HEK293 (cell line): ENCODE data around the gene LYST.

ENCODE experiments used
- CTCF ChIP-seq: fragments of 450-650 bp; formaldehyde crosslinking; IDR thresholded peaks from 2 replicates; pipeline ENCODE4 v1.5.1; 2016; ENCODE audit warnings: missing biosample characterization, missing genetic modification characterization
- MYNN ChIP-seq: fragments of 450-650 bp; formaldehyde crosslinking; IDR thresholded peaks from 2 replicates; pipeline ENCODE4 v1.5.1; 2016; ENCODE audit warnings: missing biosample characterization, missing genetic modification characterization, borderline replicate concordance
- ZNF223 ChIP-seq: fragments of 450-650 bp; formaldehyde crosslinking; IDR thresholded peaks from 2 replicates; pipeline ENCODE4 v1.5.1; 2016; ENCODE audit warnings: missing biosample characterization, missing genetic modification characterization
- ZNF521 ChIP-seq: fragments of 450-650 bp; formaldehyde crosslinking; IDR thresholded peaks from 2 replicates; pipeline ENCODE4 v1.5.1; 2017; ENCODE audit warnings: missing biosample characterization, mild to moderate bottlenecking, missing genetic modification characterization
- ZSCAN16 ChIP-seq: fragments of 450-650 bp; formaldehyde crosslinking; IDR thresholded peaks from 2 replicates; pipeline ENCODE4 v1.5.1; 2016; ENCODE audit warnings: missing biosample characterization, missing genetic modification characterization

- no peak for TF ChIP-seq CTCF
- TF ChIP-seq ZNF223 = no peak
- no peak for TF ChIP-seq ZNF521 (tag by site-specific recombination)
- TF ChIP-seq MYNN (tag by site-specific recombination) = no peak
- TF ChIP-seq ZSCAN16 (tag by site-specific recombination) = no peak
These were observed 187.1 kb downstream of the LYST start for GRCh38 chr1:235679644-235680043.
